Loucy (cell line): ENCODE measurements around the gene DDR2.

Source experiments
- EZH2phosphoT487 ChIP-seq: fragments of 200-600 bp; IDR thresholded peaks from 2 replicates; pipeline ENCODE4 v1.6.1; 2018; ENCODE audit warnings: antibody characterized with exemption, mild to moderate bottlenecking, moderate library complexity, borderline replicate concordance
- TF ChIP-seq, protein P1 (sequence below): fragments of 200-600 bp; sonication (generic); conservative IDR thresholded peaks from 2 replicates; pipeline ENCODE4 v1.5.1; 2014; ENCODE audit warnings: mild to moderate bottlenecking, antibody characterized with exemption, low read length

DNA sequence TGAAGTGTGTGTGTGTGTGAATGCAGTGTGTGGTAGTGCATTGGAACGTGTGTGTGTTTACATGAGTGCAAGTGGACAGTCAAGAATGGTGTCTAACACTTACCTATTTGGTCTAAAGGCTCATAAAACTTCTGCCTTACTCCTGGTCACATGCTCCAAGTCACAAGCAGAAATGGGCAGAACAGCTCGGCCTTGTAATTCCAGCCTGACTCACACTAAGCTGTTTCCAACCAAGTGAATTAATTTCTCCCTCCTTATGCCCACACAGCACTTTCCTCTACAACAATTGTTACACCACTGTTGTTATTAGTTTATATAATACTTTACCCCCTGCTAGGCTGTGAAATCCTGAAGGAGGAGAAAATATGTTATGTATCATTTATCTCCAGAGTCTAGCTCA lies 43.8 kb downstream of the DDR2 start:
- TF ChIP-seq, protein P1, sequence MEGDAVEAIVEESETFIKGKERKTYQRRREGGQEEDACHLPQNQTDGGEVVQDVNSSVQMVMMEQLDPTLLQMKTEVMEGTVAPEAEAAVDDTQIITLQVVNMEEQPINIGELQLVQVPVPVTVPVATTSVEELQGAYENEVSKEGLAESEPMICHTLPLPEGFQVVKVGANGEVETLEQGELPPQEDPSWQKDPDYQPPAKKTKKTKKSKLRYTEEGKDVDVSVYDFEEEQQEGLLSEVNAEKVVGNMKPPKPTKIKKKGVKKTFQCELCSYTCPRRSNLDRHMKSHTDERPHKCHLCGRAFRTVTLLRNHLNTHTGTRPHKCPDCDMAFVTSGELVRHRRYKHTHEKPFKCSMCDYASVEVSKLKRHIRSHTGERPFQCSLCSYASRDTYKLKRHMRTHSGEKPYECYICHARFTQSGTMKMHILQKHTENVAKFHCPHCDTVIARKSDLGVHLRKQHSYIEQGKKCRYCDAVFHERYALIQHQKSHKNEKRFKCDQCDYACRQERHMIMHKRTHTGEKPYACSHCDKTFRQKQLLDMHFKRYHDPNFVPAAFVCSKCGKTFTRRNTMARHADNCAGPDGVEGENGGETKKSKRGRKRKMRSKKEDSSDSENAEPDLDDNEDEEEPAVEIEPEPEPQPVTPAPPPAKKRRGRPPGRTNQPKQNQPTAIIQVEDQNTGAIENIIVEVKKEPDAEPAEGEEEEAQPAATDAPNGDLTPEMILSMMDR, result no peak
- TF ChIP-seq EZH2phosphoT487, result no peak
